HEK293 (cell line): Measurements from ENCODE around the gene SRC.

Source experiments
- GLI2 ChIP-seq: fragments of 450-650 bp; formaldehyde crosslinking; IDR thresholded peaks from 2 replicates; pipeline ENCODE4; 2017; ENCODE audit warnings: missing biosample characterization, missing genetic modification characterization, low read depth, borderline replicate concordance
- HOXC10 ChIP-seq: sonication (generic); formaldehyde crosslinking; IDR thresholded peaks from 2 replicates; pipeline ENCODE4 v1.8.1; 2023; ENCODE audit warnings: mild to moderate bottlenecking, missing genetic modification reagents
- MYNN ChIP-seq: fragments of 450-650 bp; formaldehyde crosslinking; IDR thresholded peaks from 2 replicates; pipeline ENCODE4 v1.5.1; 2016; ENCODE audit warnings: missing biosample characterization, missing genetic modification characterization, borderline replicate concordance
- OSR2 ChIP-seq: fragments of 450-650 bp; formaldehyde crosslinking; IDR thresholded peaks from 2 replicates; pipeline ENCODE4 v1.5.1; 2016; ENCODE audit warnings: missing biosample characterization, missing genetic modification characterization
- PRDM1 ChIP-seq: fragments of 450-650 bp; formaldehyde crosslinking; IDR thresholded peaks from 2 replicates; pipeline ENCODE4; 2016; ENCODE audit warnings: missing biosample characterization, missing genetic modification characterization
- ZBTB20 ChIP-seq: fragments of 450-650 bp; formaldehyde crosslinking; IDR thresholded peaks from 2 replicates; pipeline ENCODE4 v1.5.1; 2016; ENCODE audit warnings: missing biosample characterization, missing genetic modification characterization
- ZNF10 ChIP-seq: fragments of 450-650 bp; formaldehyde crosslinking; IDR thresholded peaks from 2 replicates; pipeline ENCODE4 v1.5.1; 2017; ENCODE audit warnings: missing biosample characterization, missing genetic modification characterization
- ZNF169 ChIP-seq: fragments of 450-650 bp; formaldehyde crosslinking; IDR thresholded peaks from 2 replicates; pipeline ENCODE4 v1.5.1; 2016; ENCODE audit warnings: missing biosample characterization, missing genetic modification characterization
- ZNF280D ChIP-seq: fragments of 450-650 bp; formaldehyde crosslinking; IDR thresholded peaks from 2 replicates; pipeline ENCODE4 v1.5.1; 2016; ENCODE audit warnings: missing biosample characterization, missing genetic modification characterization
- ZNF391 ChIP-seq: fragments of 450-650 bp; formaldehyde crosslinking; IDR thresholded peaks from 2 replicates; pipeline ENCODE4 v1.5.1; 2016; ENCODE audit warnings: low read depth, missing biosample characterization, missing genetic modification characterization, borderline replicate concordance
- ZNF404 ChIP-seq: fragments of 450-650 bp; formaldehyde crosslinking; IDR thresholded peaks from 2 replicates; pipeline ENCODE4 v1.5.1; 2017; ENCODE audit warnings: missing biosample characterization, missing genetic modification characterization
- ZNF473 ChIP-seq: fragments of 450-650 bp; formaldehyde crosslinking; IDR thresholded peaks from 2 replicates; pipeline ENCODE4 v1.5.1; 2017; ENCODE audit warnings: missing biosample characterization, missing genetic modification characterization
- ZNF513 ChIP-seq: fragments of 450-650 bp; IDR thresholded peaks from 2 replicates; pipeline ENCODE4 v1.5.1; 2018; ENCODE audit warnings: missing biosample characterization, missing genetic modification characterization
- ZNF518A ChIP-seq: fragments of 450-650 bp; formaldehyde crosslinking; conservative IDR thresholded peaks from 2 replicates; pipeline ENCODE4 v1.5.1; 2016; ENCODE audit warnings: low read depth, missing biosample characterization, missing genetic modification characterization
- ZNF558 ChIP-seq: fragments of 450-650 bp; formaldehyde crosslinking; IDR thresholded peaks from 2 replicates; pipeline ENCODE4 v1.5.1; 2016; ENCODE audit warnings: missing biosample characterization, missing genetic modification characterization
- ZNF585B ChIP-seq: fragments of 450-650 bp; formaldehyde crosslinking; IDR thresholded peaks from 2 replicates; pipeline ENCODE4 v1.5.1; 2016; ENCODE audit warnings: missing biosample characterization, missing genetic modification characterization
- ZNF596 ChIP-seq: fragments of 450-650 bp; IDR thresholded peaks from 2 replicates; pipeline ENCODE4 v1.5.0; 2018; ENCODE audit warnings: missing biosample characterization, mild to moderate bottlenecking, missing genetic modification characterization, moderate library complexity
- ZNF629 ChIP-seq: fragments of 450-650 bp; formaldehyde crosslinking; IDR thresholded peaks from 2 replicates; pipeline ENCODE4 v1.5.1; 2017; ENCODE audit warnings: missing biosample characterization, missing genetic modification characterization
- ZNF645 ChIP-seq: fragments of 450-650 bp; formaldehyde crosslinking; IDR thresholded peaks from 2 replicates; pipeline ENCODE4; 2016; ENCODE audit warnings: missing biosample characterization, missing genetic modification characterization
- ZNF660 ChIP-seq: fragments of 450-650 bp; IDR thresholded peaks from 2 replicates; pipeline ENCODE4 v1.5.1; 2018; ENCODE audit warnings: missing biosample characterization, mild to moderate bottlenecking, missing genetic modification characterization
- ZNF692 ChIP-seq: fragments of 450-650 bp; formaldehyde crosslinking; IDR thresholded peaks from 2 replicates; pipeline ENCODE4 v1.5.1; 2016; ENCODE audit warnings: missing biosample characterization, missing genetic modification characterization
- ZNF76 ChIP-seq: fragments of 450-650 bp; formaldehyde crosslinking; IDR thresholded peaks from 2 replicates; pipeline ENCODE4; 2016; ENCODE audit warnings: low read depth, missing biosample characterization, missing genetic modification characterization, borderline replicate concordance
- ZSCAN18 ChIP-seq: fragments of 450-650 bp; formaldehyde crosslinking; IDR thresholded peaks from 2 replicates; pipeline ENCODE4 v1.5.1; 2016; ENCODE audit warnings: missing biosample characterization, missing genetic modification characterization

Gene SRC

GRCh38 chr20:37406010-37406998 is 60.4 kb downstream of the SRC start (continued):
- TF ChIP-seq ZNF518A (tag by site-specific recombination) (no peak), PRDM1 (tag by site-specific recombination) (no peak), ZSCAN18 (tag by site-specific recombination) (no peak), ZNF404 (tag by site-specific recombination) (no peak), ZNF585B (tag by site-specific recombination) (no peak), GLI2 (tag by site-specific recombination) (no peak), ZNF280D (tag by site-specific recombination) (no peak), MYNN (tag by site-specific recombination) (no peak), ZNF660 (tag by site-specific recombination) (no peak), ZNF391 (tag by site-specific recombination) (no peak), ZNF76 (tag by site-specific recombination) (no peak), ZNF513 (tag by site-specific recombination) (no peak), ZNF692 (peak; percentile 92), ZNF169 (tag by site-specific recombination) (no peak), ZNF10 (tag by site-specific recombination) (no peak), ZNF596 (no peak), ZNF558 (tag by site-specific recombination) (no peak), ZNF645 (tag by site-specific recombination) (no peak), ZNF629 (tag by site-specific recombination) (no peak), ZNF473 (tag by site-specific recombination) (no peak), ZBTB20 (peak; percentile 33; the same call in 1 of the 2 replicates), HOXC10 (no peak), OSR2 (no peak)
